Measurements from ENCODE around the gene MAP7D3. TPM values are rescaled to one million over a fixed set of nuclear protein-coding genes. Genes with fewer than 3 reads are reported as not detected.
"Not testable (repeated sequence)": the region's sequence is repeated elsewhere in the genome, so short reads cannot be mapped to it uniquely, and the experiment has no call there.

Gene MAP7D3
- total RNA-seq, 4 donors from 2014 or later, result 10.5 to 26.1 (median 13.9) TPM

- in situ Hi-C loops (cut with MboI; ENCODE audit: low sequenced_read_pairs in 4 of 4), result no loop called here
- H3K4me1 ChIP-seq, result no peaks in the 10 kb centered on the region
- H3K4me3 ChIP-seq, result no peak overlapping the region
- no peaks in the 10 kb centered on the region for H3K36me3 ChIP-seq
- H3K27me3 ChIP-seq, result no peaks in the 10 kb centered on the region
- H3K9me3 ChIP-seq, result no peaks in the 10 kb centered on the region
- no peak for DNase-seq
- intact Hi-C loops (cut with DNase I; ENCODE audit: low total_unique reads), result no loop called here
- no peak for ATAC-seq
- TF ChIP-seq POLR2A (IDR thresholded peaks at IDR 0.05) (no peak), CTCF (IDR thresholded peaks at IDR 0.05 in 4 of 5, conservative IDR thresholded peaks at IDR 0.05 in 1 of 5) (no peak)
- H3K27ac ChIP-seq, result no peak overlapping the region
These were observed 40.6 kb upstream of the MAP7D3 start for GRCh38 chrX:136291824-136292223.

- H3K9me3 ChIP-seq; in situ Hi-C loops (cut with MboI; ENCODE audit: low sequenced_read_pairs in 4 of 4); H3K4me1 ChIP-seq; H3K27me3 ChIP-seq; H3K4me3 ChIP-seq; ATAC-seq; DNase-seq; intact Hi-C loops (cut with DNase I; ENCODE audit: low total_unique reads); H3K27ac ChIP-seq; H3K36me3 ChIP-seq: not testable (repeated sequence)
These were observed 35.2 kb upstream of the MAP7D3 start for GRCh38 chrX:136286375-136286774.

GRCh38 chrX:136275553-136275952 is 24.4 kb upstream of the MAP7D3 start:
- in situ Hi-C loops (cut with MboI; ENCODE audit: low sequenced_read_pairs in 4 of 4), result no loop called here
- Histone ChIP-seq H3K27ac (no peak overlapping the region), H3K4me3 (no peak overlapping the region), H3K27me3 (no peaks in the 10 kb centered on the region), H3K36me3 (no peaks in the 10 kb centered on the region), H3K9me3 (no peaks in the 10 kb centered on the region), H3K4me1 (no peaks in the 10 kb centered on the region)
- DNase-seq, result no peak
- intact Hi-C loops (cut with DNase I; ENCODE audit: low total_unique reads), result loop anchor here (10.0 kb wide), 1 partner anchor 249 kb away; no protein-coding TSS in a partner anchor
- no peak for ATAC-seq
- TF ChIP-seq POLR2A (IDR thresholded peaks at IDR 0.05), result no peak
- TF ChIP-seq CTCF (IDR thresholded peaks at IDR 0.05 in 4 of 5, conservative IDR thresholded peaks at IDR 0.05 in 1 of 5), result no peak

GRCh38 chrX:136273986-136274385 is 22.8 kb upstream of the MAP7D3 start:
- Histone ChIP-seq H3K4me3 (no peak overlapping the region), H3K27ac (peak overlapping the region in 1 of 4 donors; percentile 59), H3K9me3 (no peaks in the 10 kb centered on the region), H3K4me1 (no peaks in the 10 kb centered on the region), H3K27me3 (no peaks in the 10 kb centered on the region), H3K36me3 (no peaks in the 10 kb centered on the region)
- DNase-seq, result no peak
- intact Hi-C loops (cut with DNase I; ENCODE audit: low total_unique reads), result loop anchor here (10.0 kb wide), 1 partner anchor 251 kb away; no protein-coding TSS in a partner anchor
- TF ChIP-seq POLR2A (IDR thresholded peaks at IDR 0.05) (no peak), CTCF (IDR thresholded peaks at IDR 0.05 in 4 of 5, conservative IDR thresholded peaks at IDR 0.05 in 1 of 5) (no peak)
- in situ Hi-C loops (cut with MboI; ENCODE audit: low sequenced_read_pairs in 4 of 4), result loop anchor here in 2 of 4 donors (25.0 kb wide), 3 partner anchors 112 to 262 kb away; no protein-coding TSS in a partner anchor
- ATAC-seq, result no peak

GRCh38 chrX:136272325-136272724 is 21.1 kb upstream of the MAP7D3 start:
- no peaks in the 10 kb centered on the region for H3K27me3 ChIP-seq
- H3K27ac ChIP-seq, result no peak overlapping the region
- H3K4me1 ChIP-seq, result no peaks in the 10 kb centered on the region
- H3K9me3 ChIP-seq, result no peaks in the 10 kb centered on the region
- in situ Hi-C loops (cut with MboI; ENCODE audit: low sequenced_read_pairs in 4 of 4), result loop anchor here in 2 of 4 donors (25.0 kb wide), 3 partner anchors 110 to 260 kb away; no protein-coding TSS in a partner anchor
- no peak overlapping the region for H3K4me3 ChIP-seq
- intact Hi-C loops (cut with DNase I; ENCODE audit: low total_unique reads), result loop anchor here (10.0 kb wide), 1 partner anchor 252 kb away; no protein-coding TSS in a partner anchor
- TF ChIP-seq CTCF (IDR thresholded peaks at IDR 0.05 in 4 of 5, conservative IDR thresholded peaks at IDR 0.05 in 1 of 5) (no peak), POLR2A (IDR thresholded peaks at IDR 0.05) (no peak)
- no peaks in the 10 kb centered on the region for H3K36me3 ChIP-seq
- DNase-seq (no peak), ATAC-seq (no peak)

All from gastrocnemius medialis (tissue), 4 donors.